Measurements from ENCODE around the gene SLC8A3. TPM values are rescaled to one million over a fixed set of nuclear protein-coding genes. Genes with fewer than 3 reads are reported as not detected.

The SLC8A3 gene
- total and polyA plus RNA-seq, 10 of the 15 experiments (the other 5 are each of a cell fraction or from before 2014, with no cell fraction given), result 0.04 to 0.17 (median 0.13) TPM; not detected in 3

DNA sequence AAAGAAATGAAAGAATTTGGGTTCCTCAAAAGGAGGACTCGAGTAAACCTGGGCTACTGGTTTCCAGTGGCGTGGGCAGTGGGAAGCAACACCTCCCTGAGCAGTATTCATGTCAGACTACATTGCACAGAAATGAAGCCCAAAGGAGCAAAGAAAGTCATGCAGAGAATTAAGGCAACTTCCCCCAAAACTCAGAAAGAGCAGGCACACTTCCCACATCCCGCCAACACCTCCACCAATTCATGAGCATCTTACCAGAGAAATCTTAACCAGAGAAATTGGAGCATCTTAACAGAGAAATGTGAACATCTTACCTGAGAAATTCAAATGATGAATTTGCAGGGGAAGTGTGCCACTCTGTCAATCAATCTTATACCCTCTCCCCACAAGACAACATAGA lies 36.7 kb downstream of the SLC8A3 start:
- in situ Hi-C loops (cut with MboI) (no loop called here), intact Hi-C loops (cut with micrococcal nuclease; ENCODE audit: unreplicated experiment) (no loop called here)
- 30% methylated on average over 3 of the region's 3 CpGs for WGBS (ENCODE audit: insufficient coverage, insufficient replicate concordance, low lambda C conversion rate, missing lambda C conversion rate)
- no TSS peak for BruUV-seq (replicated peaks)
- RAD21 ChIA-PET (ENCODE audit: unreplicated experiment), result no interaction called here
- Histone ChIP-seq H3K9ac (ENCODE audit: control insufficient read depth, insufficient read depth, low read length) (no peak overlapping the region), H2AFZ (ENCODE audit: control insufficient read depth, low read depth, low read length) (no peak overlapping the region), H3K9me3 (replicated peaks; ENCODE audit: control insufficient read depth, insufficient read depth, low read length) (no peaks in the 10 kb centered on the region), H3K4me2 (ENCODE audit: control insufficient read depth, insufficient read depth) (no peak overlapping the region), H3K4me1 (ENCODE audit: control insufficient read depth, insufficient read depth, low read length) (no peaks in the 10 kb centered on the region; the same call in 1 of the 2 replicates), H3K27me3 (replicated peaks in 1 of 2; ENCODE audit: control insufficient read depth in 2 of 2, insufficient read depth in 2 of 2, low read length in 1 of 2) (no peaks in the 10 kb centered on the region; a peak in 1 of 4 replicates), H3K36me3 (ENCODE audit: control insufficient read depth in 2 of 2, insufficient read depth in 2 of 2, low read length in 1 of 2) (no peaks in the 10 kb centered on the region), H4K20me1 (ENCODE audit: control insufficient read depth, insufficient read depth) (no peaks in the 10 kb centered on the region), H3K79me2 (ENCODE audit: control insufficient read depth, insufficient read depth, low read length) (no peaks in the 10 kb centered on the region), H3K4me3 (no peak overlapping the region), H3K27ac (ENCODE audit: control insufficient read depth, insufficient read depth) (no peak overlapping the region)
- no peak for DNase-seq (ENCODE audit: low read depth, low spot score)
- SMC1A ChIA-PET (ENCODE audit: uncharacterized antibody, unreplicated experiment), result no interaction called here
- no peak for FAIRE-seq
- ATAC-seq, result no peak
- POLR2A ChIA-PET, result no interaction called here
- CTCF ChIA-PET, result interaction anchor here (0.7 kb wide), 1 partner anchor 71 kb away, joined by 3 read pairs; no protein-coding TSS in a partner anchor
- TF ChIP-seq FOXK2 (IDR thresholded peaks at IDR 0.05) (no peak), NFYB (IDR thresholded peaks at IDR 0.05; ENCODE audit: insufficient read depth, low read depth, low read length) (no peak), NFXL1 (IDR thresholded peaks at IDR 0.05; ENCODE audit: borderline replicate concordance) (no peak), HCFC1 (IDR thresholded peaks at IDR 0.05; ENCODE audit: low read length) (no peak), RBBP5 (conservative IDR thresholded peaks at IDR 0.05) (no peak), FOS (IDR thresholded peaks at IDR 0.05; ENCODE audit: borderline replicate concordance, extremely low read depth, insufficient read length) (no peak), BHLHE40 (IDR thresholded peaks at IDR 0.05; ENCODE audit: borderline replicate concordance in 1 of 2, low read depth in 2 of 2, low read length in 1 of 2) (no peak), EZH2 (IDR thresholded peaks at IDR 0.05; ENCODE audit: borderline replicate concordance, control insufficient read depth, low read depth, low read length) (no peak), POLR2AphosphoS5 (IDR thresholded peaks at IDR 0.05; ENCODE audit: low read length) (no peak), ZZZ3 (IDR thresholded peaks at IDR 0.05; ENCODE audit: control insufficient read depth, insufficient read length, low read depth) (no peak), ZNF384 (IDR thresholded peaks at IDR 0.05; ENCODE audit: borderline replicate concordance, low read depth, low read length) (no peak), SIX5 (IDR thresholded peaks at IDR 0.05; ENCODE audit: low read depth, low read length, severe bottlenecking) (no peak), NR2F1 (conservative IDR thresholded peaks at IDR 0.05) (no peak)
- TF ChIP-seq, protein P1, sequence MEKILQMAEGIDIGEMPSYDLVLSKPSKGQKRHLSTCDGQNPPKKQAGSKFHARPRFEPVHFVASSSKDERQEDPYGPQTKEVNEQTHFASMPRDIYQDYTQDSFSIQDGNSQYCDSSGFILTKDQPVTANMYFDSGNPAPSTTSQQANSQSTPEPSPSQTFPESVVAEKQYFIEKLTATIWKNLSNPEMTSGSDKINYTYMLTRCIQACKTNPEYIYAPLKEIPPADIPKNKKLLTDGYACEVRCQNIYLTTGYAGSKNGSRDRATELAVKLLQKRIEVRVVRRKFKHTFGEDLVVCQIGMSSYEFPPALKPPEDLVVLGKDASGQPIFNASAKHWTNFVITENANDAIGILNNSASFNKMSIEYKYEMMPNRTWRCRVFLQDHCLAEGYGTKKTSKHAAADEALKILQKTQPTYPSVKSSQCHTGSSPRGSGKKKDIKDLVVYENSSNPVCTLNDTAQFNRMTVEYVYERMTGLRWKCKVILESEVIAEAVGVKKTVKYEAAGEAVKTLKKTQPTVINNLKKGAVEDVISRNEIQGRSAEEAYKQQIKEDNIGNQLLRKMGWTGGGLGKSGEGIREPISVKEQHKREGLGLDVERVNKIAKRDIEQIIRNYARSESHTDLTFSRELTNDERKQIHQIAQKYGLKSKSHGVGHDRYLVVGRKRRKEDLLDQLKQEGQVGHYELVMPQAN (conservative IDR thresholded peaks at IDR 0.05), result no peak
- TF ChIP-seq, protein P2, sequence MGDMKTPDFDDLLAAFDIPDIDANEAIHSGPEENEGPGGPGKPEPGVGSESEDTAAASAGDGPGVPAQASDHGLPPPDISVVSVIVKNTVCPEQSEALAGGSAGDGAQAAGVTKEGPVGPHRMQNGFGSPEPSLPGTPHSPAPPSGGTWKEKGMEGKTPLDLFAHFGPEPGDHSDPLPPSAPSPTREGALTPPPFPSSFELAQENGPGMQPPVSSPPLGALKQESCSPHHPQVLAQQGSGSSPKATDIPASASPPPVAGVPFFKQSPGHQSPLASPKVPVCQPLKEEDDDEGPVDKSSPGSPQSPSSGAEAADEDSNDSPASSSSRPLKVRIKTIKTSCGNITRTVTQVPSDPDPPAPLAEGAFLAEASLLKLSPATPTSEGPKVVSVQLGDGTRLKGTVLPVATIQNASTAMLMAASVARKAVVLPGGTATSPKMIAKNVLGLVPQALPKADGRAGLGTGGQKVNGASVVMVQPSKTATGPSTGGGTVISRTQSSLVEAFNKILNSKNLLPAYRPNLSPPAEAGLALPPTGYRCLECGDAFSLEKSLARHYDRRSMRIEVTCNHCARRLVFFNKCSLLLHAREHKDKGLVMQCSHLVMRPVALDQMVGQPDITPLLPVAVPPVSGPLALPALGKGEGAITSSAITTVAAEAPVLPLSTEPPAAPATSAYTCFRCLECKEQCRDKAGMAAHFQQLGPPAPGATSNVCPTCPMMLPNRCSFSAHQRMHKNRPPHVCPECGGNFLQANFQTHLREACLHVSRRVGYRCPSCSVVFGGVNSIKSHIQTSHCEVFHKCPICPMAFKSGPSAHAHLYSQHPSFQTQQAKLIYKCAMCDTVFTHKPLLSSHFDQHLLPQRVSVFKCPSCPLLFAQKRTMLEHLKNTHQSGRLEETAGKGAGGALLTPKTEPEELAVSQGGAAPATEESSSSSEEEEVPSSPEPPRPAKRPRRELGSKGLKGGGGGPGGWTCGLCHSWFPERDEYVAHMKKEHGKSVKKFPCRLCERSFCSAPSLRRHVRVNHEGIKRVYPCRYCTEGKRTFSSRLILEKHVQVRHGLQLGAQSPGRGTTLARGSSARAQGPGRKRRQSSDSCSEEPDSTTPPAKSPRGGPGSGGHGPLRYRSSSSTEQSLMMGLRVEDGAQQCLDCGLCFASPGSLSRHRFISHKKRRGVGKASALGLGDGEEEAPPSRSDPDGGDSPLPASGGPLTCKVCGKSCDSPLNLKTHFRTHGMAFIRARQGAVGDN (IDR thresholded peaks at IDR 0.05), result no peak
- TF ChIP-seq, protein P3, sequence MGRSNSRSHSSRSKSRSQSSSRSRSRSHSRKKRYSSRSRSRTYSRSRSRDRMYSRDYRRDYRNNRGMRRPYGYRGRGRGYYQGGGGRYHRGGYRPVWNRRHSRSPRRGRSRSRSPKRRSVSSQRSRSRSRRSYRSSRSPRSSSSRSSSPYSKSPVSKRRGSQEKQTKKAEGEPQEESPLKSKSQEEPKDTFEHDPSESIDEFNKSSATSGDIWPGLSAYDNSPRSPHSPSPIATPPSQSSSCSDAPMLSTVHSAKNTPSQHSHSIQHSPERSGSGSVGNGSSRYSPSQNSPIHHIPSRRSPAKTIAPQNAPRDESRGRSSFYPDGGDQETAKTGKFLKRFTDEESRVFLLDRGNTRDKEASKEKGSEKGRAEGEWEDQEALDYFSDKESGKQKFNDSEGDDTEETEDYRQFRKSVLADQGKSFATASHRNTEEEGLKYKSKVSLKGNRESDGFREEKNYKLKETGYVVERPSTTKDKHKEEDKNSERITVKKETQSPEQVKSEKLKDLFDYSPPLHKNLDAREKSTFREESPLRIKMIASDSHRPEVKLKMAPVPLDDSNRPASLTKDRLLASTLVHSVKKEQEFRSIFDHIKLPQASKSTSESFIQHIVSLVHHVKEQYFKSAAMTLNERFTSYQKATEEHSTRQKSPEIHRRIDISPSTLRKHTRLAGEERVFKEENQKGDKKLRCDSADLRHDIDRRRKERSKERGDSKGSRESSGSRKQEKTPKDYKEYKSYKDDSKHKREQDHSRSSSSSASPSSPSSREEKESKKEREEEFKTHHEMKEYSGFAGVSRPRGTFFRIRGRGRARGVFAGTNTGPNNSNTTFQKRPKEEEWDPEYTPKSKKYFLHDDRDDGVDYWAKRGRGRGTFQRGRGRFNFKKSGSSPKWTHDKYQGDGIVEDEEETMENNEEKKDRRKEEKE (IDR thresholded peaks at IDR 0.05), result no peak
